PC-9 (cell line): Measurements from ENCODE around the gene PPP1R18. TPM values are rescaled to one million over a fixed set of nuclear protein-coding genes. Genes with fewer than 3 reads are reported as not detected.

Experiments
- BruUV-seq: library from RNA; stranded (reverse); fragments of 400-500 nt; replicated peaks from 2 replicates; lab custom pipeline; 2021; lab: Mats Ljungman, UMichigan
- CTCF ChIA-PET: fragments of 300-600 bp; sonication (Branson Sonifier 250); formaldehyde crosslinking; loops from one replicate; lab custom pipeline; 2022; ENCODE audit warnings: antibody characterized with exemption; lab: Charles Lee
- POLR2A ChIA-PET: fragments of 300-600 bp; sonication (Branson Sonifier 250); formaldehyde crosslinking; loops from one replicate; lab custom pipeline; 2022; ENCODE audit warnings: antibody characterized with exemption; ENCODE audit not compliant: unreplicated experiment; lab: Charles Lee
- DNase-seq, 2 experiments: peaks; one replicate each; pipeline versions ENCODE4 v3.0.0 to v3.0.0-alpha.2; 2015 to 2022; ENCODE audit warnings: mixed read lengths in 1 of 2
- H2AFZ ChIP-seq: fragments of 200-600 bp; sonication (generic); 2 replicates; pipeline ENCODE4 v1.8.1; 2017; ENCODE audit warnings: antibody characterized with exemption
- H3F3A ChIP-seq: fragments of 200-600 bp; sonication (generic); 2 replicates; pipeline ENCODE4 v1.8.1; 2017; ENCODE audit warnings: antibody characterized with exemption, mild to moderate bottlenecking, low read depth; ENCODE audit not compliant: insufficient read depth
- H3K27ac ChIP-seq: fragments of 200-600 bp; sonication (generic); 2 replicates; pipeline ENCODE4 v1.6.1; 2016; ENCODE audit warnings: mixed run types
- H3K27me3 ChIP-seq: fragments of 200-600 bp; sonication (generic); 2 replicates; pipeline ENCODE4 v1.6.1; 2016; ENCODE audit warnings: low read depth, mixed run types; ENCODE audit not compliant: insufficient read depth
- H3K36me3 ChIP-seq: fragments of 200-600 bp; sonication (generic); 2 replicates; pipeline ENCODE4 v1.6.1; 2016; ENCODE audit warnings: low read depth, mixed run types
- H3K4me1 ChIP-seq: fragments of 200-600 bp; sonication (generic); replicated peaks from 2 replicates; pipeline ENCODE4 v1.6.1; 2016; ENCODE audit warnings: mixed run types; ENCODE audit not compliant: insufficient read depth
- H3K4me2 ChIP-seq: fragments of 200-600 bp; sonication (generic); 2 replicates; pipeline ENCODE4 v1.6.1; 2017; ENCODE audit warnings: mixed run types
- H3K4me3 ChIP-seq: fragments of 200-600 bp; sonication (generic); 2 replicates; pipeline ENCODE4 v1.6.1; 2016; ENCODE audit warnings: mixed run types
- H3K79me2 ChIP-seq: fragments of 200-600 bp; sonication (generic); 2 replicates; pipeline ENCODE4 v1.6.1; 2017; ENCODE audit warnings: low read depth, mixed run types
- H3K9me2 ChIP-seq: fragments of 200-600 bp; sonication (generic); 2 replicates; pipeline ENCODE4 v1.8.1; 2017; ENCODE audit warnings: mild to moderate bottlenecking; ENCODE audit not compliant: insufficient read depth
- H3K9me3 ChIP-seq: fragments of 200-600 bp; sonication (generic); 2 replicates; pipeline ENCODE4 v1.8.1; 2016; ENCODE audit warnings: low read depth; ENCODE audit not compliant: insufficient read depth
- H4K20me1 ChIP-seq: fragments of 200-600 bp; sonication (generic); 2 replicates; pipeline ENCODE4 v1.8.1; 2017; ENCODE audit not compliant: insufficient read depth
- CTCF ChIP-seq: fragments of 200-600 bp; sonication (generic); conservative IDR thresholded peaks from 2 replicates; pipeline ENCODE4 v1.6.1; 2017; ENCODE audit warnings: mixed run types, antibody characterized with exemption, mild to moderate bottlenecking, moderate library complexity
- EZH2 ChIP-seq: fragments of 200-600 bp; sonication (generic); IDR thresholded peaks from 2 replicates; pipeline ENCODE4 v1.8.0; 2017; ENCODE audit warnings: antibody characterized with exemption, low read depth
- intact Hi-C: fragments of 100-400 bp; cut with micrococcal nuclease; formaldehyde crosslinking; loops from one replicate; pipeline ENCODE4 v1.10.0; 2022; ENCODE audit not compliant: unreplicated experiment
- total RNA-seq: library from RNA; stranded (reverse); gene quantifications from 2 replicates; pipeline ENCODE4 v1.2.3, GENCODE V29; 2021

The PPP1R18 gene
- total RNA-seq, 1 experiment from 2014 or later: 68.6 TPM

- POLR2A ChIA-PET: interaction anchor here (0.6 to 0.7 kb wide), 2 partner anchors 150 to 359 kb away, joined by 3 to 4 read pairs; no protein-coding TSS in a partner anchor
- intact Hi-C loops: no loop called here
These were observed 45.9 kb upstream of the PPP1R18 start for GRCh38 chr6:30732237-30732943.

GRCh38 chr6:30730601-30731435 is 44.4 kb upstream of the PPP1R18 start:
- no peak overlapping the region for H3K4me3 ChIP-seq
- BruUV-seq: TSS peak; percentile 6
- no peak overlapping the region for H2AFZ ChIP-seq
- peaks cover 6% of the 10 kb centered on the region for H4K20me1 ChIP-seq
- peaks cover 9% of the 10 kb centered on the region; the same call in 1 of the 2 replicates for H3K79me2 ChIP-seq
- intact Hi-C loops: loop anchor here (1.0 to 2.0 kb wide), 2 partner anchors 146 to 190 kb away; no protein-coding TSS in a partner anchor
- peak overlapping the region; percentile 18; the same call in 1 of the 2 replicates for H3K27ac ChIP-seq
- no peaks in the 10 kb centered on the region for H3K27me3 ChIP-seq
- peaks cover 37% of the 10 kb centered on the region for H3K36me3 ChIP-seq
- peaks cover 16% of the 10 kb centered on the region for H3K4me1 ChIP-seq
- H3K9me2 ChIP-seq: no peaks in the 10 kb centered on the region
- H3F3A ChIP-seq: peaks cover 68% of the 10 kb centered on the region
- no peaks in the 10 kb centered on the region for H3K9me3 ChIP-seq
- POLR2A ChIA-PET: interaction anchor here (0.5 to 0.9 kb wide), 12 partner anchors 71 to 384 kb away, joined by 3 to 9 read pairs (median 4); no protein-coding TSS in a partner anchor
- peak; percentile 89 to 92 for DNase-seq
- peak overlapping the region; percentile 32 for H3K4me2 ChIP-seq
- peak; percentile 80 for TF ChIP-seq CTCF
- TF ChIP-seq EZH2: no peak
- CTCF ChIA-PET: interaction anchor here (0.6 to 1.7 kb wide), 21 partner anchors 8 to 385 kb away, joined by 3 to 21 read pairs (median 4); partner anchors contain the start of genes DHX16 and MRPS18B

More at GRCh38 chr6:30732237-30732943, 45.9 kb upstream of the PPP1R18 start:
- CTCF ChIA-PET: no interaction called here
- H3K9me3 ChIP-seq: no peaks in the 10 kb centered on the region
- no peak overlapping the region for H3K27ac ChIP-seq
- peaks cover 14% of the 10 kb centered on the region; the same call in 1 of the 2 replicates for H3K79me2 ChIP-seq
- H4K20me1 ChIP-seq: no peaks in the 10 kb centered on the region
- DNase-seq: no peak
- BruUV-seq: no TSS peak
- H3K9me2 ChIP-seq: no peaks in the 10 kb centered on the region
- TF ChIP-seq EZH2: no peak
- TF ChIP-seq CTCF: no peak
- H3K36me3 ChIP-seq: peaks cover 39% of the 10 kb centered on the region
- H3K4me3 ChIP-seq: no peak overlapping the region
- H3K4me1 ChIP-seq: peaks cover 21% of the 10 kb centered on the region
- H3K27me3 ChIP-seq: no peaks in the 10 kb centered on the region
- H2AFZ ChIP-seq: no peak overlapping the region
- 0 out of 2 replicates have a peak overlapping the region, but pooled peaks have one; percentile 28 for H3K4me2 ChIP-seq
- peaks cover 57% of the 10 kb centered on the region for H3F3A ChIP-seq

- Histone ChIP-seq H3K4me2 (no peak overlapping the region), H3K27ac (no peak overlapping the region), H3K9me2 (no peaks in the 10 kb centered on the region), H3K36me3 (peaks cover 47% of the 10 kb centered on the region), H2AFZ (no peak overlapping the region), H3K27me3 (no peaks in the 10 kb centered on the region), H4K20me1 (peaks cover 34% of the 10 kb centered on the region), H3K4me1 (peaks cover 17% of the 10 kb centered on the region), H3F3A (peaks cover 93% of the 10 kb centered on the region), H3K9me3 (no peaks in the 10 kb centered on the region), H3K4me3 (no peak overlapping the region), H3K79me2 (peaks cover 27% of the 10 kb centered on the region)
- no TSS peak for BruUV-seq
- DNase-seq: no peak
- ChIA-PET POLR2A (interaction anchor here (0.6 to 0.7 kb wide), 3 partner anchors 8 to 180 kb away, joined by 3 to 6 read pairs (median 6); partner anchors contain the start of gene GTF2H4), CTCF (interaction anchor here (0.7 to 0.9 kb wide), 2 partner anchors 49 to 154 kb away, joined by 3 read pairs; no protein-coding TSS in a partner anchor)
- TF ChIP-seq CTCF (no peak), EZH2 (no peak)
- intact Hi-C loops: no loop called here
These were observed 41.6 kb upstream of the PPP1R18 start for GRCh38 chr6:30727920-30728553.
